Measurements from ENCODE around the gene TEX30.

The TEX30 gene

DNA sequence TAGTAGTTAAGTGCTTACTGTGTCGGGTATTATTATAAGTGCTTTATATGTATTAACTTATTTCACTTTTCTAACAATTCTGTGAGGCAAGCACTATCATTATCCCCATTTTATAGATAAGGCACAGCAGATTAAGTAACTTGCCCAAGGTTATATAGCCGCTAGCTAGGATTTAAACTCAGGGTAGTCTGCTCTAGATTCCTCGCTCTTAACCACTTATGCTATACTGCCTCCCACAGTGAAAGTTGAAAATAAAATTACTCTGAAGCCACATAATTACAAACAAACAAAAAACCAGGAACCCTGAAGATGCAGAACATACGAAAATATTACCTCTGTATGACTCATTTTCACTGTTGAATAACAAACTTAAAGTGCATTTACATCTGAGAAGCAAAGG, 3.9 kb downstream of the TEX30 start:
- no peaks in the 10 kb centered on the region for H3K9me3 Mint-ChIP-seq (ENCODE audit: low read depth)
- H3K27ac Mint-ChIP-seq: no peak overlapping the region
- no peaks in the 10 kb centered on the region for H3K27me3 Mint-ChIP-seq
- no peaks in the 10 kb centered on the region for H3K36me3 Mint-ChIP-seq
- peaks cover 37% of the 10 kb centered on the region for H3K4me1 Mint-ChIP-seq (ENCODE audit: low read depth)
- no peak overlapping the region for H3K4me3 Mint-ChIP-seq

DNA sequence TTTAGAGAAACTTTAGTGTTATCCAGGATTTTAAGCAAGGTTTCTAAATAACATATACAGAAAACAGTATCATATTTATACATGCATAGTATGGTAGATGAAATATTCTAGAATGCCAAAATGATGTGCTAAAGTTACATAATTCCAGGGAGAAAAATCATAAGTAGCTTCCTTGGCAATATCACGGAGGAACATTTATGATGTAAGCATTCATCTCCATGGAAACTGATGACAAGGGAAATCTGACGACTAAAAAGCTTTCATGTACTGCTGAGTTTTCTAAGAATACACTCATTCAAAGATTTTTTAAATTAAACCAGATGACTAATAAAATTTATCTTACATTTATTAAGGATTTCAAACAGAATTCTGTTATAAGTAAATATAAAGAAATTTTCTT, 4.7 kb downstream of the TEX30 start:
- H3K27ac Mint-ChIP-seq: no peak overlapping the region
- no peaks in the 10 kb centered on the region for H3K36me3 Mint-ChIP-seq
- H3K27me3 Mint-ChIP-seq: no peaks in the 10 kb centered on the region
- H3K4me3 Mint-ChIP-seq: no peak overlapping the region
- H3K4me1 Mint-ChIP-seq (ENCODE audit: low read depth): peaks cover 30% of the 10 kb centered on the region
- H3K9me3 Mint-ChIP-seq (ENCODE audit: low read depth): no peaks in the 10 kb centered on the region

DNA sequence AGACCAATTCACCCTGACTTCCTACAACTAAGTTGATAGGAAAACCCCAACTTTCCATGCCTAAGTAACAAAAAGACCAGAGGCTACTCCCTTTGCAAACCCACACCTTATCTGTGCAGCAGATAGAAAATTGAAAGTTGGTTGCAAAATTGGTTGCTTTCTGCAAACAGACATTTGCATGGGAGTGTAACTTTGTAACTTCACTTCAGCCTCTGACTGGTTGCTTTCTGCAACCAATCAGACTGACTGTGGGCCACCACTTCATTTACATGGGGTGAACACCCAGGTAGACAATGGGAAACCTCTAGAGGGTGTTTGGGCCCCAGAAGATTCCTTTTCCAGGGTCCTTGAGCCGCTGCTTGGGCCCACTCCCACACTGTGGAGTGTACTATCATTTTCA, 9.8 kb downstream of the TEX30 start:
- Mint-ChIP-seq H3K27me3 (no peaks in the 10 kb centered on the region), H3K4me3 (no peak overlapping the region), H3K36me3 (no peaks in the 10 kb centered on the region), H3K9me3 (ENCODE audit: low read depth) (no peaks in the 10 kb centered on the region), H3K4me1 (ENCODE audit: low read depth) (no peaks in the 10 kb centered on the region), H3K27ac (no peak overlapping the region)

DNA sequence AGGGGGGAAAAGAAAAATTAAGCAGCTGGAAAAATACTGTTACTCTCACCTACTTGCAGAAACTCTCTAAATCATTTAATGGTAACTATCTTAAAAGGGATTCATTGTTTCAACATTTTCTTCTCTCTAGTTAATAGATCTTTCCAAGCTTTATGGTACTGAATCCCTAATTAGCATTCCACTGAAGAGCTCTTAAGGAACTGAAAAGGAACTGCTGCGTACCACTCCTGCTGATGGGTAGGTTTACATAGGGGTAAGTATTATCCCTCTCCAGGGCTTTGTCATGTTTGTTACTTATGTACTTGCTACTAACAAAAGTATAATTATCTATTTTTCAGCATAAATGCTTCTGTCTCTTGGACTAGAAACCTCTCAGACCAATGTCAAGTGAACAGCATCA, 12.5 kb downstream of the TEX30 start:
- no peaks in the 10 kb centered on the region for H3K27me3 Mint-ChIP-seq
- no peak overlapping the region for H3K27ac Mint-ChIP-seq
- H3K4me3 Mint-ChIP-seq: no peak overlapping the region
- H3K36me3 Mint-ChIP-seq: no peaks in the 10 kb centered on the region
- H3K4me1 Mint-ChIP-seq (ENCODE audit: low read depth): no peaks in the 10 kb centered on the region
- H3K9me3 Mint-ChIP-seq (ENCODE audit: low read depth): no peaks in the 10 kb centered on the region

DNA sequence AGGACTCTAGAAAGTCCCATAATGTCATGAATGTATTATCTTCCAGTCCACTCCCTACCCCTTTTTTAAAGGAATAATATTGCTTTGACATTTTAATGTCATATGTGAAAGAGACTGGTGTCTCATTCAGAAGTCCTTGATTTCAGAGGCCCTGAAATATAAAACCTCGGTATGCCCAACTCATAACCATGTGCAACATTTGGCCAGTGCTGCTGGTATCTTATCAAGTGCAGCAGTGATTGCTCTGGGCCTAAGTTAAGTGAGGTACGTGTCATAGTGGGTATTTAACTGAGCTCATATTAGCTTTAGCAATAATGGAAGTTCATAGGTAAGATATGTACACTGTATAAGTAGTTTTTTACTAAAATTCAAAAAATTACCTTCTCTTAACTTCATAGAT, 14.7 kb downstream of the TEX30 start:
- no peaks in the 10 kb centered on the region for H3K36me3 Mint-ChIP-seq
- H3K9me3 Mint-ChIP-seq (ENCODE audit: low read depth): no peaks in the 10 kb centered on the region
- H3K27ac Mint-ChIP-seq: no peak overlapping the region
- H3K4me1 Mint-ChIP-seq (ENCODE audit: low read depth): no peaks in the 10 kb centered on the region
- no peak overlapping the region for H3K4me3 Mint-ChIP-seq
- H3K27me3 Mint-ChIP-seq: no peaks in the 10 kb centered on the region

DNA sequence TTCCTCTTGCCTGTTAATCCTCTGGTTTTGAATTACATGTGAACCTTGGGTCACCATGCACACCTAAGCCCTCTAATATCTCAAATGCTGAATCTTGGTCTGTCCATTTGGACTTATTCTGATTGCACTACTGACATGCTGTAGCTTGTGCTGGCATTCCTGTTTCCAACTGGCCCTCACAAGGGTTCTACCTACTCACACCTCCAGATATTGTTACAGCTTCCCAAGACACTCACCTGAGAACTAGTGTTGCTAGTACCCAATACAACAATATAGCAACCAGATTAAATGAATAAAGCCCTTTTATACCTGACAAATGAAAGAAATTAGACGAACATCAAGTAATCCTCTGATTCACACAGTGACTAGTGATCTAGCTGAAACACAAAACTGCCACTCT, 16.6 kb downstream of the TEX30 start:
- Mint-ChIP-seq H3K36me3 (peaks cover 2% of the 10 kb centered on the region), H3K27me3 (peaks cover 2% of the 10 kb centered on the region), H3K4me1 (ENCODE audit: low read depth) (no peaks in the 10 kb centered on the region), H3K27ac (no peak overlapping the region), H3K9me3 (ENCODE audit: low read depth) (no peaks in the 10 kb centered on the region), H3K4me3 (no peak overlapping the region)

DNA sequence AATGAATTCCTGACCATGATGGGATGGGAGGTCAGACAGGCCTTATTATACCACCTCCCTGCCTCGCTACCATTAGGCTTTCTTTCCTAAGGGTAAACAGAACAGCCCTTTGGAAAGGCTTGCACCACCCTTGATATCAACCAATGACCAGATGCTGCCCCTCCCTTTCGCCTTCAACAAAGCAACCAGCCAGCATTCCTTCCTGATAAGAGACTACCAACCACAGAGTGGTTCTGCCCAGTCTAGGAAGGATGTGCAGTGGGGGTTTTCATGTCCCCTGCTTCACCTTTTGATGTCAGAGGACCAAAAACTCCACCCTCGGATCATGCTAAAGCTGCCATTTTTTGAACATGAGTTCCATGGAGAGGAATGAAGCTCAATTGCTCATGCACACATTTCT, 21.7 kb downstream of the TEX30 start:
- no peaks in the 10 kb centered on the region for H3K4me1 Mint-ChIP-seq (ENCODE audit: low read depth)
- H3K9me3 Mint-ChIP-seq (ENCODE audit: low read depth): peaks cover 2% of the 10 kb centered on the region
- H3K27ac Mint-ChIP-seq: no peak overlapping the region
- H3K36me3 Mint-ChIP-seq: peaks cover 14% of the 10 kb centered on the region
- peaks cover 14% of the 10 kb centered on the region for H3K27me3 Mint-ChIP-seq
- no peak overlapping the region for H3K4me3 Mint-ChIP-seq

DNA sequence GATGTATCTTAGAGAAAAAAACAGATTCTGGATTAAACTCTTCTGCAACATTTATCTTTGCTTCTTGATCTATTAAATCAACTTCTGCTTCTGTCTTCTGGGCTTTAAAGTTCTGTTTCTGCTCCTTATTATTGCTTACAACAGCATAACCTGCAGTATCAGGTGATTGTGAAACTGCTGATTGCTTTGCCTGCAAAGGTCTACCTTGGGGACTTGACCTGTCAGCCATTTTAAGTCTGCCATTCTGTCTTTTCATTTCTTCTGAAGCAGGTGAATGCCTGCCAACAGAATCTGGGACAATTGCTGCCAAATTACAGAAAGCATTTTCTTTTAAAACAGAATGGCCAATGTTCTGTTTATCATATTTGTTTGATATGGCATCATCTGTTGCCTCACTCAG, 31.1 kb downstream of the TEX30 start:
- H3K27me3 Mint-ChIP-seq: peaks cover 30% of the 10 kb centered on the region
- peaks cover 14% of the 10 kb centered on the region for H3K36me3 Mint-ChIP-seq
- no peak overlapping the region for H3K4me3 Mint-ChIP-seq
- H3K9me3 Mint-ChIP-seq (ENCODE audit: low read depth): peaks cover 16% of the 10 kb centered on the region
- no peaks in the 10 kb centered on the region for H3K4me1 Mint-ChIP-seq (ENCODE audit: low read depth)
- no peak overlapping the region for H3K27ac Mint-ChIP-seq

DNA sequence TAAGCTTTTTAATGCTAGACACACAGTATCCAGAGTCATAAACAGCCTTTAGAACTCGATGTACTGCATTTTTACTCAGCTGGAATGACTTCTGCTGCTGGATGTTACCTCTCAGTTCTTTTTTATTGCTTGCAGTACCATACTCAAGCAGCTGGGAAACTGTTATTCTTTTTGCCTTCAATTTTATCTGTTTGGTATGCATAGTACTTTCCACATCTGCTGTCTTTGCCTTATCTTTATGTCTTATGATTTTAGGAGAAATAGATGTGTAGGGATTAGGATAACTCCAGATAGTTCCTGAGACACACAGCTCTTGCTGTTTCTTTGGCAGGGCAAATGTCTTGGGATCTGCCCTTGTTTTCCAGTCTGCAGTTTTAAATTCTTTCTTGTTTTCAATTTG, 31.5 kb downstream of the TEX30 start:
- H3K9me3 Mint-ChIP-seq (ENCODE audit: low read depth): peaks cover 16% of the 10 kb centered on the region
- H3K36me3 Mint-ChIP-seq: peaks cover 14% of the 10 kb centered on the region
- no peaks in the 10 kb centered on the region for H3K4me1 Mint-ChIP-seq (ENCODE audit: low read depth)
- peaks cover 30% of the 10 kb centered on the region for H3K27me3 Mint-ChIP-seq
- H3K4me3 Mint-ChIP-seq: no peak overlapping the region
- no peak overlapping the region for H3K27ac Mint-ChIP-seq

DNA sequence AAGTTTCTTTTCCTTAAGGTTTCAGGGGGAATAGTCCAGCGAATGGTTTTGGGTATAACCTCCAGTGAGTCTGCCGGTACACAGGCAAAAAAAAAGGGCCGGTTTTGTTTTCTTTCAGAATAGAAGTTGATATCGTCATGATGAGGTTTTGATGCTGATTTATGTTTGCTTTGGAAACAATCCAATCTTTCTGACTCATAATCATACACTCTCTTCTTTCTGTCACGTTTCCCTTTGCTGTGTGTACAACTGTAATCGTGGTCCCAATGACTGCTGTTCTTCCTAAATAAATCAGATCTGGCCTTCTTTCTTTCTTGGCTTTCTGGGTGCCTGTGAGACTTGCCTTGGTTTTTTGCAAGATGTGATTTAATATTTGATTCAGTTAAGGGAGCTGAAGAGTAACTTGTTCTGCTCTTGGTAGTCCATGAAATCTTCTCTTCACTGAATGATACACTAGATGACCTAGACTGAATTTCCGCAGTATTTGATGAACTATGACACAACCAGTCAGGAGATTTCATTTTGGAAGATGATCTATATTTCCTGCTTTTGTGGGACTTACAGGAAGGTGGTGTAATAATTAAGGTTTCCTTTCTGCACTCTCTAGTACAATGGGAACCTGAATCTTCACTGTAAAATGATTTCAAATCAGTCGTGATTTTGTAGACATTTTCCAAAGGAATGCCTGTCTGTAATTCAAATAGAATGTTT, 43.9 kb downstream of the TEX30 start:
- no peaks in the 10 kb centered on the region for H3K9me3 Mint-ChIP-seq (ENCODE audit: low read depth)
- no peaks in the 10 kb centered on the region for H3K4me1 Mint-ChIP-seq (ENCODE audit: low read depth)
- H3K36me3 Mint-ChIP-seq: no peaks in the 10 kb centered on the region
- H3K27ac Mint-ChIP-seq: no peak overlapping the region
- H3K4me3 Mint-ChIP-seq: no peak overlapping the region
- H3K27me3 Mint-ChIP-seq: peaks cover 11% of the 10 kb centered on the region

DNA sequence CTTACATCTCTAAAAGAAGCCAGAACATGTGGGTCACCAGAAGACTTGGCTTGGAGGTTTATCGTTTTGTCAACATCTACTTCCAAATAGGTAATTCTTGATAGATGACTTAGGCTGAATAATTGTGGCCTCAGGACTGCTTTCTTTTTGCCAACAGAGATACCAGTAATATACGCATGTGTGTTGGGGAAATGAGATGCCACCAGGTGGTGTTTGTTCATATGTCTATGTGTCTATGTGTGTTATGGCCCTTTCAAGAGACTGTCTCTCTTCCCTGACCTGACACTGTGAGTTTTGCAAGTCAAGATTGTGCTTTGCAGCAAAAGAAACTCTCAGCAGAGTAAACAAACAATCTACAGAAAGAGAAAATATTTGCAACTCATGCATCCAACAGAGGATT, 47.2 kb downstream of the TEX30 start:
- no peak overlapping the region for H3K4me3 Mint-ChIP-seq
- peaks cover 2% of the 10 kb centered on the region for H3K36me3 Mint-ChIP-seq
- no peak overlapping the region for H3K27ac Mint-ChIP-seq
- H3K27me3 Mint-ChIP-seq: peaks cover 12% of the 10 kb centered on the region
- no peaks in the 10 kb centered on the region for H3K4me1 Mint-ChIP-seq (ENCODE audit: low read depth)
- H3K9me3 Mint-ChIP-seq (ENCODE audit: low read depth): no peaks in the 10 kb centered on the region

DNA sequence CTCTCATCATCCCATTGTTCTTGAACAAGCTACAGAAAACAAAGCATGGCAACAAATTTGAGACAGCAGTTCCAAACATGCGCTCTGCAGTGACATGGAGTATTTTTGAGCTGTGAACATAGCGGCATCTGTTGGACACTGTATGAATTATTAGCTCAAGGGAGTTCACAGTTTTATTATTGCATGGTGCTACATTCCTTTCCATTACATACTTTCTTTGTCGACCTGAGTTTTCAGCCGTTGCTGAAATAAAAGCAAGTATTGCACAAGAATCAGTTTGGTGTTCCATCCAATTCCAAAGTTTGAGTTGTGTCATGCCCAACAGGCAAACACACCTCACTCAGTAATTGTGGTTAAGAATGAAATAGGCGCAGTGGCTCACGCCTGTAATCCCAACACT, 48.7 kb downstream of the TEX30 start:
- no peaks in the 10 kb centered on the region for H3K9me3 Mint-ChIP-seq (ENCODE audit: low read depth)
- H3K27me3 Mint-ChIP-seq: peaks cover 6% of the 10 kb centered on the region
- no peak overlapping the region for H3K4me3 Mint-ChIP-seq
- H3K4me1 Mint-ChIP-seq (ENCODE audit: low read depth): no peaks in the 10 kb centered on the region
- H3K27ac Mint-ChIP-seq: no peak overlapping the region
- H3K36me3 Mint-ChIP-seq: peaks cover 2% of the 10 kb centered on the region

DNA sequence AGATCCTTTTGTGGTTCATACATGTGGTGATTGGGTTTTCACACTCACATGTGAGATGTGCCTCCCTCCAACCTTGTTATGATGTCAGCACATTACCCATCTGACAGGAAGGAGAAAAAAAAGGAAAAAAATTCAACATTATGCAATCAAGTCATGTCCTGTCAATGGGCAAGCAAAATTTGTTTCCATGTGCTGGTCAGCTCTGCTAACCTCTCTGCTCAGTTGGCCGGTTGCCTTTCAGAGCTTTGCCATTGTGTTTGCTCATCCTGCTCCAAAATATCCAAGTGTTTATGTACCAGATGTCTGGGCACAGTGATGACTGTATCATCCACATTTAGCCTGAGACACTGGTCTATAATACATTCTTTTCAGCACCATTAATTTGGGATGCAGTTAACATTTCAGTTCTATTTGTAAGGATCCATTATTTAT, 51.8 kb downstream of the TEX30 start:
- Mint-ChIP-seq H3K27ac (no peak overlapping the region), H3K36me3 (peaks cover 2% of the 10 kb centered on the region), H3K4me3 (no peak overlapping the region), H3K27me3 (peaks cover 4% of the 10 kb centered on the region), H3K4me1 (ENCODE audit: low read depth) (no peaks in the 10 kb centered on the region), H3K9me3 (ENCODE audit: low read depth) (no peaks in the 10 kb centered on the region)

DNA sequence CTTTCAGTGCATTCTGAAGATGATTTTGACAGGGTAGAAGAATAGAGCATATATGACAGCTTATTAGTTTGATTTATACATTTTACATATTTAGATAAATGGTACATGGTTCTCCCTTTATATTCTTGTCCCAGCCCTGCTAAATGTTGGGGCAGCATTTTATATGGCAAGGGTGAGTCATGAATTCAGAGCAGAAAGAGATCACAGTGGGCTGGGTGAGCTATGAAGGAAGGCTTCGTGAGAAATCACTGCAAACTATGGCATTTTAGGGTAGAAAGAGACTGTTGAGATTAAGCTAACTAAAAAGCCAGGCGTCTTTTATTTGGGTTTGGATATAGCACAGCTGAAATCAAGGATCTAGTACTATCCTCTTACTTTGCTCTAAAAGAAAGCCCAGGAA, 54.8 kb downstream of the TEX30 start:
- H3K4me3 Mint-ChIP-seq: no peak overlapping the region
- no peaks in the 10 kb centered on the region for H3K36me3 Mint-ChIP-seq
- H3K27ac Mint-ChIP-seq: no peak overlapping the region
- H3K4me1 Mint-ChIP-seq (ENCODE audit: low read depth): no peaks in the 10 kb centered on the region
- H3K9me3 Mint-ChIP-seq (ENCODE audit: low read depth): no peaks in the 10 kb centered on the region
- H3K27me3 Mint-ChIP-seq: no peaks in the 10 kb centered on the region

Data from activated naive CD8-positive, alpha-beta T cell (primary cell).